ENCODE data around the gene TRIOBP.

The TRIOBP gene

DNA sequence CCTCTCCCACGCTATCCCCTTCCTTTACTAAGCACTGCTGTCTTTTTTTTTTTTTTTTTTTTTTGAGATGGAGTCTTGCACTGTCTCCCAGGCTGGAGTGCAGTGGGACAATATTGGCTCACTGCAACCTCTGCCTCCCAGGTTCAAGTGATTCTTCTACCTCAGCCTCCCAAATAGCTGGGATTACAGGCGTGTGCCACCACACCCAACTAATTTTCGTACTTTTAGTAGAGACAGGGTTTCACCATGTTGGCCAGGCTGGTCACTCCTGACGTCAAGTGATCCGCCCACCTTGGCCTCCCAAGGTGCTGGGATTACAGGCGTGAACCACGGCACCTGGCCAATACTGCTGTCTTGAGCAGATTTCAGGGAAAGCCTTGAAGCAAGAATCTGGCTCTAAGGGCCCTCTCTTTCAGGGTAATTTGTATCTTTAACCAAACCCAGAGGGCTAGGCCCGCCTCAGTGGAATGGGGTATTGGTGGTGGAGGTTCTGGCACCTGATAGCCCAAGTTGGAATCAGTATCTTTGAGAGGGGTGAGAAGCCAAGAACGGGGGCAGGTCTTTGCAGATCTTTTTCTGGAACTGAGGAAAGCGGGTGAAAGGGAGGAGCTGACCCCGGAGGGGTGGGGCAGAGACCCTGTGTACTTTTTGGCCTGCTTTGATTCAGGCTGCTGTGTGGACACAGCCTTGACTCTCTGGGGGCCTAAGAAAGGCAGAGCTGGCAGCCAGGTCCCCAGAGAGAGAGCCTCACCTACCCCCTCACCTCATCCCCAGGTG lies 37.0 kb downstream of the TRIOBP start:
- Histone ChIP-seq H3K4me3 (ENCODE audit: low read depth, low read length) (no peak overlapping the region), H3K27ac (ENCODE audit: low read depth, low read length) (no peak overlapping the region), H2AFZ (ENCODE audit: low read length, unreplicated experiment) (no peak overlapping the region), H3K4me1 (ENCODE audit: control insufficient read depth, insufficient read depth, low read length, unreplicated experiment) (no peaks in the 10 kb centered on the region), H3K27me3 (ENCODE audit: insufficient read depth, low read length) (no peaks in the 10 kb centered on the region), H3K36me3 (ENCODE audit: insufficient read depth, low read length) (no peaks in the 10 kb centered on the region), H3K79me2 (ENCODE audit: control insufficient read depth, insufficient read depth, low read length, unreplicated experiment) (no peaks in the 10 kb centered on the region)

- Histone ChIP-seq H2AFZ (ENCODE audit: low read length, unreplicated experiment) (no peak overlapping the region), H3K79me2 (ENCODE audit: control insufficient read depth, insufficient read depth, low read length, unreplicated experiment) (no peaks in the 10 kb centered on the region), H3K4me1 (ENCODE audit: control insufficient read depth, insufficient read depth, low read length, unreplicated experiment) (no peaks in the 10 kb centered on the region), H3K27ac (ENCODE audit: low read depth, low read length) (no peak overlapping the region), H3K36me3 (ENCODE audit: insufficient read depth, low read length) (no peaks in the 10 kb centered on the region), H3K27me3 (ENCODE audit: insufficient read depth, low read length) (no peaks in the 10 kb centered on the region), H3K4me3 (ENCODE audit: low read depth, low read length) (no peak overlapping the region)
These were observed 37.5 kb downstream of the TRIOBP start for GRCh38 chr22:37734402-37734700.

- H3K36me3 ChIP-seq (ENCODE audit: insufficient read depth, low read length): no peaks in the 10 kb centered on the region
- no peaks in the 10 kb centered on the region for H3K4me1 ChIP-seq (ENCODE audit: control insufficient read depth, insufficient read depth, low read length, unreplicated experiment)
- no peak overlapping the region for H2AFZ ChIP-seq (ENCODE audit: low read length, unreplicated experiment)
- no peak overlapping the region for H3K4me3 ChIP-seq (ENCODE audit: low read depth, low read length)
- H3K27me3 ChIP-seq (ENCODE audit: insufficient read depth, low read length): no peaks in the 10 kb centered on the region
- H3K79me2 ChIP-seq (ENCODE audit: control insufficient read depth, insufficient read depth, low read length, unreplicated experiment): no peaks in the 10 kb centered on the region
- H3K27ac ChIP-seq (ENCODE audit: low read depth, low read length): no peak overlapping the region
These were observed 38.2 kb downstream of the TRIOBP start for GRCh38 chr22:37734964-37735451.

DNA sequence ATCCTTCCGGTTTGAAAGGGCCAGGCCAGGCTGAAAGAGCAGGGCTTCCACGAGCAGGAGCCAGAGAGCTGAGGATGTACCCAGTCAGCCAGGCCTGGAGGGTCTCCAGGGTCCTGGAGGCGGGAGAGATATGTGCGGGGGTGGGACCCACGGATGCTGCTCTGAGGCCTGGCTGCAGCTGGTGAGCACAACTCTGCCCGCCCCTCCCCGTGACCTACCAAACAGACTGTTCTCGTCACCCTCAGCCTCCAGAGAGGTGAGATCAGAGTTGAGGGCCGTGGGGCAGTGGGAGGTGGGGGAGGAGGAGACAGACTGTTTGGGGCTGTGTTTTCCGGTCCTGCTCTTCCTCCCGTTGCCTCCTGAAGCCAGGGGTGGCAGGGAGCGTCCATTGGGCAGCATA lies 42.2 kb downstream of the TRIOBP start:
- H3K79me2 ChIP-seq (ENCODE audit: control insufficient read depth, insufficient read depth, low read length, unreplicated experiment): no peaks in the 10 kb centered on the region
- no peak overlapping the region for H3K4me3 ChIP-seq (ENCODE audit: low read depth, low read length)
- no peak overlapping the region for H2AFZ ChIP-seq (ENCODE audit: low read length, unreplicated experiment)
- no peaks in the 10 kb centered on the region for H3K36me3 ChIP-seq (ENCODE audit: insufficient read depth, low read length)
- H3K27me3 ChIP-seq (ENCODE audit: insufficient read depth, low read length): no peaks in the 10 kb centered on the region
- H3K4me1 ChIP-seq (ENCODE audit: control insufficient read depth, insufficient read depth, low read length, unreplicated experiment): peaks cover 28% of the 10 kb centered on the region
- H3K27ac ChIP-seq (ENCODE audit: low read depth, low read length): no peak overlapping the region

DNA sequence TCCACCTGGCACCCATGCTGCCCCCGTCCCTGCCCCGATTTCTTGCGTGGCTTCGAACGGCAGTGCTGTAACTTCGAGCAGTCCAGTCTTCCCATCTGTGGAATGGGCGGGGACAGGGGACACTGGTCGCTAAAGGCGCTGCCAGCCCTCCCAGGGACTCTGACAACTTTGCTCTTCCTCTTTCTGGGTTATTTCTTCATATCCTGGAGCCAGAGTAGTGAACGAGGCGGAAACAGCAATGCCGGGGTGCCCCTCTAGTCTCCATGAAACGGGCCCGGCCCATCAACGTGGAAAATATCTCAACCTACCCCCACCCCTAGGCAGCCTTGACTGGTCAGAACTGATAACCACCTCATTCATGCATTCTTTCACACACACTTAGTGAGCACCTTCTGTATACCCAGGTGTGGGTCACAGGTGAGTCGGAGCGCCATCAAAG lies 42.8 kb downstream of the TRIOBP start:
- Histone ChIP-seq H3K4me1 (ENCODE audit: control insufficient read depth, insufficient read depth, low read length, unreplicated experiment) (peaks cover 32% of the 10 kb centered on the region), H3K27me3 (ENCODE audit: insufficient read depth, low read length) (no peaks in the 10 kb centered on the region), H3K27ac (ENCODE audit: low read depth, low read length) (no peak overlapping the region), H2AFZ (ENCODE audit: low read length, unreplicated experiment) (no peak overlapping the region), H3K79me2 (ENCODE audit: control insufficient read depth, insufficient read depth, low read length, unreplicated experiment) (no peaks in the 10 kb centered on the region), H3K4me3 (ENCODE audit: low read depth, low read length) (no peak overlapping the region), H3K36me3 (ENCODE audit: insufficient read depth, low read length) (no peaks in the 10 kb centered on the region)

DNA sequence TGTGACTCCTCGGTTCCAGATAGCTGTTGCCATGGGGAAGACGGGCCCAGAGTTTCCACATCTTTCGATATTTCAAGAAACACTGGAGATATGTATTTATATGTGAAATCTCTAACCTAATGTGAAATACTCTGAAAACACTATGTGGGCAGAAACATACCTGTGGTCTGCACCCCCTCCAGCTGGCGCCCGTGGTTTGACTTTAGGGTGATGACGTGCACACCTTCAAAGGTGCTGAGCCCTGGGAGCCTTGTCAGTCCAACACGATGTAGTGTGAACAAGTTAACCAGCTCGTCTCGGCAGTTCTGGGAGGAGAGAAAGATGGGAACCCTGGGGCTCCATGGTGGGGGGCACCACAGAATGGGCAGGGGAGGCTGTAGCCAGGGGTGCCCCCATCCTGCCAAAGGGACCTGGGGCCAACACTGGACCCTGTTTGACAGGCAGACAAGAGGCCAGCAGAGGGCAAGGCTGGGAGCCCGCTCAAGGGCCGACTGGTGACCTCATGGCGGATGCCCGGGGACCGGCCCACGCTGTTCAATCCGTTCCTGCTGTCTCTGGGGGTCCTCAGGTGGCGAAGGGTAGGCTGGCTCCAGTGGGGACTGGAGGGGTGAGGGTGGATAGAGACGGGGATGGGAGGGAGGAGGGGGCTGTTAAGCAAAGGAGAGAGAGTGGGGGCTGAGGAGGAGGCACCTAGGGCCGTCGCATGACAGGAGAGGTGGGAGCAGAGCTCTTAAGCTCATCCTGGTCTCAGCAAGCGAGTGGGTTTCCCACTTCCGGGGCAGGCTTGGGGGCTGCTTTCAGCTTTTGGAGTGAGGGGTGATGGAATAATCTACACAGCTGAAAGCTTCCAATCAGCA lies 43.8 kb downstream of the TRIOBP start:
- peaks cover 38% of the 10 kb centered on the region for H3K4me1 ChIP-seq (ENCODE audit: control insufficient read depth, insufficient read depth, low read length, unreplicated experiment)
- peaks cover 8% of the 10 kb centered on the region for H3K79me2 ChIP-seq (ENCODE audit: control insufficient read depth, insufficient read depth, low read length, unreplicated experiment)
- H3K27me3 ChIP-seq (ENCODE audit: insufficient read depth, low read length): no peaks in the 10 kb centered on the region
- H3K4me3 ChIP-seq (ENCODE audit: low read depth, low read length): no peak overlapping the region
- H2AFZ ChIP-seq (ENCODE audit: low read length, unreplicated experiment): no peak overlapping the region
- no peak overlapping the region for H3K27ac ChIP-seq (ENCODE audit: low read depth, low read length)
- no peaks in the 10 kb centered on the region for H3K36me3 ChIP-seq (ENCODE audit: insufficient read depth, low read length)

- peaks cover 38% of the 10 kb centered on the region for H3K4me1 ChIP-seq (ENCODE audit: control insufficient read depth, insufficient read depth, low read length, unreplicated experiment)
- no peak overlapping the region for H3K4me3 ChIP-seq (ENCODE audit: low read depth, low read length)
- peaks cover 8% of the 10 kb centered on the region for H3K79me2 ChIP-seq (ENCODE audit: control insufficient read depth, insufficient read depth, low read length, unreplicated experiment)
- no peaks in the 10 kb centered on the region for H3K36me3 ChIP-seq (ENCODE audit: insufficient read depth, low read length)
- no peaks in the 10 kb centered on the region for H3K27me3 ChIP-seq (ENCODE audit: insufficient read depth, low read length)
- H2AFZ ChIP-seq (ENCODE audit: low read length, unreplicated experiment): no peak overlapping the region
- no peak overlapping the region for H3K27ac ChIP-seq (ENCODE audit: low read depth, low read length)
These were observed 44.5 kb downstream of the TRIOBP start for GRCh38 chr22:37741312-37741795.

DNA sequence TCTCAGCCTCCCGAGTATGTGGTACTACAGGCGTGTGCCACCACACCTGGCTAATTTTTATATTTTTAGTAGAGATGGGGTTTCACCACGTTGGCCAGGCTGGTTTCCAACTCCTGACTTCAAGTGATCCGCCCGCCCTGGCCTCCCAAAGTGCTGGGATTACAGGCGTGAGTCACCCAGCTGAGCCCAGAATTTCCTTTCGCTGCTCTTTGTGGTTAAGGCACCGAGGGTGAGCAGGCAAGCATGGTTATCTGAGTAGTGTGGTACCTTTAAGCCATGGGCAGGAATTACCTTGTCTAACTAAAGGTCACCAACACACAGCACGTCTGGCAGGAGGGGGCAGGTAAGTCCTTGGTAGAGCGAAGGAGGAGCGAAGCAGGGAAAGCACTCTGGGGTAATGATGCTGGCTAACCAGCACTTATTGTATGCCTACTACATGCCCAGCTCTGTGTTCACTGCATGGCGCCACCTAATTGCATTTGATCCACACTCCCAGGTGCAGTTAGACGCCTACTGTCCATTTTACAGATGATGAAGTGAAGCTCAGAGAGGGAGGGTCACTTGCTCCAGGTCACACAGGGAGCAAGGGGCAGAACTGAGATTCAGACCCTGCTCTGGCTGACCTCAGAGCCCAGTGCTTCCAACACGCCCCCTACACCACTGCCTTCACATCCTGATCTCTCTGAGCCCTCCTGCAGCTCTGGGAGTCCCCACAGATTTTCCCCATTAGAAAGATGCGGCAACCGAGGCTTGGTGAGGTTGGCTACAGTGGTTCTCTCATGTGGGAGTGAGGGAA lies 45.7 kb downstream of the TRIOBP start:
- Histone ChIP-seq H3K4me3 (ENCODE audit: low read depth, low read length) (no peak overlapping the region; the same call in 1 of the 2 replicates), H3K36me3 (ENCODE audit: insufficient read depth, low read length) (no peaks in the 10 kb centered on the region), H3K4me1 (ENCODE audit: control insufficient read depth, insufficient read depth, low read length, unreplicated experiment) (peaks cover 38% of the 10 kb centered on the region), H3K27me3 (ENCODE audit: insufficient read depth, low read length) (no peaks in the 10 kb centered on the region), H2AFZ (ENCODE audit: low read length, unreplicated experiment) (no peak overlapping the region), H3K27ac (ENCODE audit: low read depth, low read length) (peak overlapping the region; percentile 83), H3K79me2 (ENCODE audit: control insufficient read depth, insufficient read depth, low read length, unreplicated experiment) (peaks cover 20% of the 10 kb centered on the region)

DNA sequence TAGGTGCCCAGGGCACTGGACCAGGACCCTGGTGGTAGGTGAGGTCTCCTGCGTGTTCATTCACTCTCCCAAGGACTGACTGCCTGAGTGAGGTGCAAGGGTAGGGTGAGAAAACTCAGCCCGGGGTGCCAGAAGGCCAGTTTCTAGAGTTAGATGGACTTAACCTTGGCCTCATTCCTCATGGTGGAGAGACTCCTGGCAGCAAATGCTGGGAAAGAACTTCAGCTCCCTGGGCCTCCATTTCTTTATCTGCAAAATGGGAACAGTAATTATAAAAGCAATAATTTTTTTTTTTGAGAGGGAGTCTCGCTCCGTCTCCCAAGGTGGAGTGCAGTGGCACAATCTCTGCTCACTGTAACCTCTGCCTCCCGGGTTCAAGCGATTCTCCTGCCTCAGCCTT lies 47.7 kb downstream of the TRIOBP start:
- no peak overlapping the region for H3K4me3 ChIP-seq (ENCODE audit: low read depth, low read length)
- H3K27me3 ChIP-seq (ENCODE audit: insufficient read depth, low read length): no peaks in the 10 kb centered on the region
- no peaks in the 10 kb centered on the region for H3K36me3 ChIP-seq (ENCODE audit: insufficient read depth, low read length)
- H3K79me2 ChIP-seq (ENCODE audit: control insufficient read depth, insufficient read depth, low read length, unreplicated experiment): peaks cover 38% of the 10 kb centered on the region
- H3K27ac ChIP-seq (ENCODE audit: low read depth, low read length): no peak overlapping the region
- no peak overlapping the region for H2AFZ ChIP-seq (ENCODE audit: low read length, unreplicated experiment)
- peaks cover 58% of the 10 kb centered on the region for H3K4me1 ChIP-seq (ENCODE audit: control insufficient read depth, insufficient read depth, low read length, unreplicated experiment)

DNA sequence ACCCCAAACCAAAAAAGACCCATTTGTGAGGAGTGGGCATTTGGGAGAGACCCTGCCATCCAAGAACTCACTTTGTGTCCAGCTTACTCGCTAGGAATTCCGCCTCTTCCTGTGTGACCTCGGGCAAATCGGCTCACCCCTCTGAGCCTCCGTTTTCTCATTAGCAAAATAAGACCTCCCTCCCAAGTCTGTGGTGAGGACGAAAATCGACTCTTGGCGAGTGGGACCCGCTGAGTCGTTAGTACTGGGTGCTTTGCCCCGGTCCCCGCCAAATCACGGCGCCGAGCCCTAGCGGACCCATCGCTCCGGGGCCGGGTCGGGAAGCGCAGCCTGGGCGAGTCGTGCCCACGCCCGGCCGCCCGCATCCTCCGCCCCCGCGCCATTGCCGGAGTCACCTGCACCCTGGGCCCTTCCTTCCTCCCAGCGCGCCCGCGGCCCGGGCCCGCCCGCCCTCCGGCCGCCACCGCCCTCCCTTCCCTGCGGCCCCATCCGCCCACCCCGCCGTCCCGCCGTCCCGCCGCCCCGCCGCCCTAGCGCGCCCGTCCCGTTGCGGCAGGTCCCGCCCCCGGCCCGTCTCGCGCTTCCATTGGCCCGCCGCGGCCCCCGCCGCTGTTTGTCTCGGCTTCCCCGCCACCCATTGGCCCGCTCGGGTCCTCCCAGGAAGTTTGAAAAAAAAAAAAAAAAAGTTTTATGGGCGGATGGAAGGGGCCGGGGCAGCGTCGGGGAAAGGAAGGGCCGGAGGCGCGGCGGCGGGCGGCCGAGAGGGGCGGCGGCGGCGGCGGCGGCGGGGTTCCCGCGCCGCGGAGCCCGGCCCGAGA lies 48.9 kb downstream of the TRIOBP start:
- no peaks in the 10 kb centered on the region for H3K27me3 ChIP-seq (ENCODE audit: insufficient read depth, low read length)
- no peaks in the 10 kb centered on the region for H3K36me3 ChIP-seq (ENCODE audit: insufficient read depth, low read length)
- peak overlapping the region; percentile 38 for H2AFZ ChIP-seq (ENCODE audit: low read length, unreplicated experiment)
- peaks cover 47% of the 10 kb centered on the region for H3K79me2 ChIP-seq (ENCODE audit: control insufficient read depth, insufficient read depth, low read length, unreplicated experiment)
- peak overlapping the region; percentile 98 for H3K4me3 ChIP-seq (ENCODE audit: low read depth, low read length)
- peaks cover 70% of the 10 kb centered on the region for H3K4me1 ChIP-seq (ENCODE audit: control insufficient read depth, insufficient read depth, low read length, unreplicated experiment)
- peak overlapping the region; percentile 96 for H3K27ac ChIP-seq (ENCODE audit: low read depth, low read length)

Data from ACC112 (cell line).